ENCODE data around the gene LRRC8E. TPM values are rescaled to one million over a fixed set of nuclear protein-coding genes. Genes with fewer than 3 reads are reported as not detected.
A peak's percentile ranks its signal among the peaks of the same experiment; 100 is the strongest.

Gene LRRC8E
- total RNA-seq, 4 donors from 2014 or later, result 0.79 to 6.5 (median 3.0) TPM

DNA sequence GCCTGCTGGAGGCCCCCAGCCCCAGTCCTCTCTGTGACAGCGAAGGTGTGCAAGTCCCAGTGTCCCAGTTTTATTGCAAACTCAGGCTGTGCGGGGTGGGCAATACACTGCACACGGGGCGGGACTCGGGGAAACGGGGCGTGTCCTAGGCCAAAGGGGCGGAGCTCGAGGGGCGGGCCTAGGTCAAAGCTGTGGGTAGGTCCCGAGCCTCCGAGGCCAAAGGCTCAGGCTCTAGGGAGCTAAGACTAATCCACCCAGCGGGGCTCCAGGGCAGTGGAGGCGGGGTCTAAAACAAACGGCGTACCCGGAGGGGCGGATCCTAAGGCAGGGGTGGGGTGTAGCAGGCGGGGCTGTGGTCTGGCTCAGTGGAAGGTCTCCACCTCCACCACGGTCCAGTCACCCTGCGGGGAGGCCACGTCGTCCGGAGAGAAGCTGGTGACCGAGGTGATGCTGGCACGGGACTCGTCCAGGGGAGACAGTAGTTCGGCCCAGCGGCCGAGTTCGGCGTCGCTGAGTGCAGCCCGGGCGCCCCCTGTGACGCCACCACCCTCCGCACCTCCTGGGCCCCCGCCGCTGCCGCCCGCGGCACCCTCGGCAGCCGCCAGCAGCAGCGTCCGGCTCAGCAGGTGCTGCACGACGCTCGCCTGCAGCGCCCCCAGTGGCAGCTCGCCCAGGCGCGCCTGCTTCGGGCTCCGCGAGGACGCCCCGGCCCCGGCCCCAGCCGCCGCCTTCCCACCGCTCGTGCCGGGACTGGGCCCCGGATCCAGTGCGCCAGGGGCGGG, 19.4 kb upstream of the LRRC8E start:
- ATAC-seq (ENCODE audit: low FRiP score), result peak; percentile 73
- no peak for DNase-seq (ENCODE audit: low spot score)
- TF ChIP-seq CTCF (IDR thresholded peaks at IDR 0.05), result peak in 1 of 3 donors; percentile 86

GRCh38 chr19:7869453-7869909, 18.8 kb upstream of the LRRC8E start:
- ATAC-seq (ENCODE audit: low FRiP score) (peak; percentile 53), DNase-seq (ENCODE audit: low spot score) (no peak)
- TF ChIP-seq CTCF (IDR thresholded peaks at IDR 0.05), result no peak

DNA sequence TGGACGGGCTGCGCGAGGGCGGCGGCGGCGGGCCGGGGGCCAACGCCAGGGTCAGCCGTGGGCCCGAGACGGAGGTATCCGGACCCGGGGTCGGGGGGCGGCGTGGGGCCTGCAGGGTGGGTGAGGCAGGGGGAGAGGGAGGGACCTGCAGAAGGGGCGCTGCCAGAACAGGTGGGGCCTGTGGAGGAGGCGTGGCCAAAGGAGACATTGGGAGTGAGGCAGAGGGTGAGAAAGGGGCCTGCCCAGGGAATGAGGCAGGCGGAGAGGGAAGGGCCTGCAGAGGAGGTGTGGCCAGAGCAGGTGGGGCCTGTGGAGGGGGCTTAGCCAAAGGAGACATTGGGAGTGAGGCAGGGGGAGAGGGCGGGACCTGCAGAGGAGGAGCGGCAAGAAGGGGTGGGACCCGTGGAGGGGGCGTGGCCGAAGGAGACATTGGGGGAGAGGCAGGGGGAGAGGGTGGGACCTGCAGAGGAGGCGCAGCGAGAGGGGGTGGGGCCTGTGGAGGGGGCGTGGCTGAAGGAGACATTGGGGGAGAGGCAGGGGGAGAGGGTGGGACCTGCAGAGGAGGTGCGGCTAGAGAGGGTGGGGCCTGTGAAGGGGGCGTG, 18.3 kb upstream of the LRRC8E start:
- TF ChIP-seq CTCF (IDR thresholded peaks at IDR 0.05), result no peak
- no peak for ATAC-seq (ENCODE audit: low FRiP score)
- DNase-seq (ENCODE audit: low spot score), result no peak

DNA sequence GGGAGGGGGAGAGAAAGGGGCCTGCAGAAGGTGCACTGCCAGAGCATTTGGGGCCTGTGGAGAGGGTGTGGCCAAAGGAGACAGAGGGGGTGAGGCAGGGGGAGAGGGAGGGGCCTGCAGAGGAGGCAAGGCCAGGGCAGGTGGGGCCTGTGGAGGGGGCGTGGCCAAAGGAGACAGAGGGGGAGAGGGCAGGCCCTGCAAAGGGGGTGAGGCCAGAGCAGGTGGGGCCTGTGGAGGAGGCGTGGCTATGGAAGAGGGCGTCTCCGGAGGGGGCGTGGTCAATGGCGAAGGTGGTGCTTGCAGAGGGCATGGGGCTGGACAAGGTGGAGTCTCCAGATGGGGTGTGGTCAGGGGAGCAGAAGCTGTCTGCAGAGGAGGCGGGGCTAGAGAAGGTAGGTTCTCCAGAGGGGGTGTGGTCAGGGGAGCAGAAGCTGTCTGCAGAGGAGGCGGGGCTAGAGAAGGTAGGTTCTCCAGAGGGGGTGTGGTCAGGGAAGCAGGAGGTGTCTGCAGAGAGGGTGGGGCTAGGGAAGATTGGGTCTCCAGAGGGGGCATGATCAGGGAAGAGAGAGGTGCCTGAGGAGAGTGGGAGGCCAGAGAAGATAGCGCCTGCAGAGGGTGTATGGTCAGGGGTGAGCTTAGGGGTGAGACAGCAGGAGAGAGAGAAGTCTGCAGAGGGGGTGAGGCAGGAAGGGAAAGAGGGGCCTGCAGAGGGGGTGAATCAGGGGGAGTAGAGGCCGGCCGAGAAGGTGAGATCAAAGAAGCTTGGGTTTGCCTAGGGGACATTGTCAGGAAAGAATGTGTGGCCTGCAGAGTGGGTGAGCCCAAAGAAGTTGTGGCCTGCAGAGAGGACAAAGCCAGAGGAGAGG, 17.5 kb upstream of the LRRC8E start:
- no peak for TF ChIP-seq CTCF (IDR thresholded peaks at IDR 0.05)
- no peak for DNase-seq (ENCODE audit: low spot score)
- ATAC-seq (ENCODE audit: low FRiP score), result no peak

GRCh38 chr19:7871437-7872305, 16.6 kb upstream of the LRRC8E start:
- no peak for TF ChIP-seq CTCF (IDR thresholded peaks at IDR 0.05)
- ATAC-seq (ENCODE audit: low FRiP score), result peak; percentile 17
- peak; percentile 75 for DNase-seq (ENCODE audit: low spot score)
